ENCODE results near the gene LLCFC1.
"Not testable (repeated sequence)": the region's sequence is repeated elsewhere in the genome, so short reads cannot be mapped to it uniquely, and the experiment has no call there.

Gene LLCFC1

DNA sequence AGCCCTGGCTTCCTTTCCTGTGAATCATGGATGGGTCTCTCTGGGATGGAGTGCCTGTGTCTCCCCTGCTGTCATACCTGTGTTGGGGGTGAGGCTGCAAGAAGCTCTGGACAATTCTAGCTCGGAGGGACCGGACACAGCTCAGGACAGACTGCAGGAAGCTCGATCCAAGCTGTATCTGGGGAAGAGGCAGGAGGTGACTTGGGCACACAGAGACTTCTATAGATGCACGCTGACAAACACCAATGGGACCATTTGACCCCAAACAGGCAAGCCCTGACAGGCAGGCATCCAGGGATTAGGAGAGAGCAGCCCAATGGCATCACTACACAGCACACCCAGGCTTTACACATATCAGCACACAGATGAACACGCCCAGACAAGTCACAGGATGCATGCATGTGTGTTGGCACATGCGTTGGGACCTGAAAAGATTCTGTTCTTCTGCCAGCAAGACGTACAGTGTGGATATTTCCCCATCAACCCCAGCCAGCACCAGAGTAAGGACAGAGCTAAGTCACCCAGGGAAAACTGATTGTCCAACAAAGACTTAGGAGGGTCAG lies 4.5 kb downstream of the LLCFC1 start:
- DNase-seq: no peak

DNA sequence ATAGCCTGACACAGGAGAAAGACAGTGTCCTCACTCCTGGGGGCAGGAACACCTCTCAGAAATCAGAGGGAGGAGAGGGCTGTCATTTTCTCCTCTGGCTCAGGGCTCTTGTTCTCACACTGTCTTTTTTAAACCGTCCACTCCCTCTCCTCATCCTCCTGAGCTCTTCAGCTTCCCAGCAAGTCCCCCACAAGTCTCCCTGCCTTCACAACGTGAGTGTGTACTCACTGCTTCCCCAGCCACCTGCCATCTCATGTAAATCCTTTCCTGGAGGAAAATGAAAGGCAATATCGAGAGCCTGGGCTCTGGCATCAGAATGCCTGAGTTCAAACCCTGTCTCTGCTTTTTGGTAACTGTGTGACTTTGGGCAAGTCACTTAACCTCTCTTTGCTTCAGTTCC lies 5.7 kb downstream of the LLCFC1 start:
- no peak for DNase-seq

DNA sequence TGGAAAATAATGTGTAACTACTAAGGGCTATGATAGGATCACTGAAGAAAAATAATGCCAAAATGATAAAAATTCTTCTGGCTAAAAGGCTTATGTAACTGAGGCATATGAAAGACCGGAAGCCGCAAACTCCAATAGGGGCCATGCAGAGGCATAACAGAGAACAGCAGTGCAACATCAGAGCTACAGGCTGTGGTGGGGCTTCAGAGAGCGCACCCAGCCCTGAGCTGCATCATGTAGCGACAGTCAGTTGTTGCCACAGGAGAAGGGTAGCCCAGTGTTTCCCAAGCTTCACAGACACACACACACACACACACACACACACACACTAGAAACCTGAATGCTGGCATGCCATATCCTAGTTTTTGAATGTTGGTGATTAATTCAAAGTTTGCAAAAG lies 9.3 kb downstream of the LLCFC1 start:
- no peak for DNase-seq

- DNase-seq: no peak
These were observed 11.0 kb downstream of the LLCFC1 start for GRCh38 chr7:142950235-142950634.

- no peak for DNase-seq
These were observed 15.5 kb downstream of the LLCFC1 start for GRCh38 chr7:142954680-142955268.

DNA sequence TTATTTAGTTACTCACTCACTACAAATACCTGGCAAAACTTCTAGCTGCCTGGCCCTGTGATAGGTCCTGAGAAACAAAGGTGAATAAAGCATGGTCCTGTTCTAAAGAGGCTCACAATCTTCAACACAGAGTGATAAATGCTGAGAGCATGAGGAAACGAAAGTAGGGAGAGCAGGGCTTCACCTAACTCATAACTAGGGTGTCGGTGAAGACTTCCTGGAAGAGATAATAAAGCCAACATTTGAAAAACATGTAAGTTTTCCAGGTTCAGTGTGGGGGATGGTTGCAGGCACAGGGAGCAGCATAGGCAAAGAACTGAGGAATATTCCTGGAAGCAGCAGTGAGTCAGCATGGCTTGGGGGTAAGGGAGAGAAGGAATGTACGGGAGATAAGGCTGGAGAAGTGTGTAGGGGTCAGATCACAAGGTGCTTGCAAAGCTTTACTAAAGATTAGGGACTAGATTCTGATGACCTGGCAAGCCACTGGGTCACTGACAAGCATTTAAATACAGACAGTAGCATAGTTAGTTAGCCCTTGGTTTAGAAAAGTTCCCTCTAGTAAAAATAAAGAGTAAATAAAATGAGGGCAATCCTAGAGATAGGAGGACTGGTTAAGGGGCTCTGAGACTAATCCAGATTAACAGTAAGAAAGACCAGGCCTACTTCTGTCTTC lies 17.8 kb downstream of the LLCFC1 start:
- no peak for DNase-seq

- no peak for DNase-seq
These were observed 18.4 kb downstream of the LLCFC1 start for GRCh38 chr7:142957723-142958122.

DNA sequence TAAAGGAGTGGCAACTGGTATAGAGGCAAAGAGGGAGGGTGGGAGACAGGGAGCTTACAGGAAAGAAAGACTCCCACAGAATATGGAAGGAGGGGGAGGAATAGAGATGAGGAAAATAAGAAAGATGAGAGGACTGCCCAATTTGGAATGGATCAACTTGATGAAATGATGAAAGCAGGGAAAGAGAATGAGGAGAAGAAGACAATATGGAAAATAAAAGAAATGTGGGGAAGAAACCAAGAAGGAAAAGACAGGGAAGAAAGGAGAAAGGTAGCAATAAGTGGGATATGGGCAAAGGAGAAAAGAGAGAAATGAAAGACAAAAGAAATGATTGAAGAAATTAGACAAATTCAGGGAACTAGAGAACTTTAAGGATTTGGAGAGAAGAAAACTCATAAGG lies 19.9 kb downstream of the LLCFC1 start:
- DNase-seq: no peak

DNA sequence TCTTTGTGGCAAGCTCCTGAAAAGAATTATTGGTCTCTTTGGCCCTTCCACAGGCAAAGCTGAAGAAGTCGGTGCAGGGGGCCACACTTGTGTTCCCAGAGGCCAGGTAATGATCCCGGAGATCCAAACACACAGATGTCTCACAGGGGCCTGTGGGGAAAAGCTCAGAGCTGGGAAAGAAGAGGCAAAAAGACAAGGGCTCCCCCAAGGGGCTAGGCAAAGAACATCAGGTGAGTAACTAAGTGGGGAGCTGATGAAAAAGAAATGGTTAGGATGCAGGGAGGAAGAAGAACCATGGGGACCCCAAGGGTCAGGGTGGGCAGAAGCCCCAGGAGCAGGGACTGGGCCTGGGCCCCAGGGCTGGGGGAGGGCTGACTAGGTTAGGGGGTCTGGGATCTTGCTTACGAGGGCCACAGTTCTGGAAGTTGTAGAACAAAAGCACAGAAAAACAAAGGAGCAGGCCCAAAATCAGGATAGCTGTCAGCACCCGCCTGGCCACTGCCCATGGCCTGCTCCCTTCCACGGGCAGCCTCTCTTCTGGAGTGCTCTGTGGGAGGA lies 21.8 kb downstream of the LLCFC1 start:
- DNase-seq: no peak

- no peak for DNase-seq
These were observed 22.3 kb downstream of the LLCFC1 start for GRCh38 chr7:142961595-142961972.

- no peak for DNase-seq
These were observed 23.0 kb downstream of the LLCFC1 start, which contains the start of gene KEL for GRCh38 chr7:142961973-142962926. Gene KEL (minus strand): TSS chr7:142962363. CDS start chr7:142962206, 157 bp downstream.

- DNase-seq: no peak
These were observed 23.7 kb downstream of the LLCFC1 start for GRCh38 chr7:142962991-142963390.

DNA sequence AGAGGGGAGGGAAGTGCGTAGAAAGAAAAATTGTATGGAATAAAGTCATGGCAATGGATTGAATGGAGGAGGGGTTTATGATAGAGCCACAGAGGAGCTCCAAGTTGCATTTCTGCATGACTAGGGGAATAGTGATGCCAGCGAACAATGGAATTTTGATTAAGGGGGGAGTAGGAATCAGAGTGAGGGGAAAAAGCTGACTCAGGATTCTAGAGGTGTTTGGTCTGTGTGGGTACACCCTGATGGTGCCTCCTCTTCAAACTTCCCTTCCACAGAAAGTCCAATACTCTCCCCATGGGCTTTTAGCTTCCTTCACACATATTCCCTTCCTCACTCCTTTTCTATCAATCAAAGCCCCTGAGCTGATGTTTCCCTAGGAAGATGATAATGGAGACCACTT lies 24.7 kb downstream of the LLCFC1 start:
- no peak for DNase-seq

GRCh38 chr7:142964502-142965246 lies 25.4 kb downstream of the LLCFC1 start:
- no peak for DNase-seq

- no peak for DNase-seq
These were observed 28.9 kb downstream of the LLCFC1 start for GRCh38 chr7:142968229-142968628.

DNA sequence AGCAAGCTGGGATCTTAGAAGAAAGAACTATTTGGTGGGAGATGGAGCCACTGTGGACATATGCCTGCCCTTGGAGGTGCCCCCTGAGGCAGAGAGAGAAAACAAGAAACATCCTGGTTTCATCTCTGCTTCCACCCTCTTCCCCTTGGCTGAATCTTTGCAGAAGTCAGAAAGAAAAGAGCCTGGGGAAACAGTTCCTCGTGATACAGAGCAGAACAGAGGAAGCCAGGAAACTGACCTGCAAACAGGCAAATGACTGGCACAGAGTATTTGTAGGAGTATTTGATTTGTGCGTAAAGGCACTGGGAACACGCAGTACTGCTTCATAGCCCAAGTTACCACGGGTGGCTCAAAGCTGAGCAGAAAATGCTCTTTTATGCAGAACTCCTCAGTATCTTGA lies 29.9 kb downstream of the LLCFC1 start:
- DNase-seq: no peak

DNA sequence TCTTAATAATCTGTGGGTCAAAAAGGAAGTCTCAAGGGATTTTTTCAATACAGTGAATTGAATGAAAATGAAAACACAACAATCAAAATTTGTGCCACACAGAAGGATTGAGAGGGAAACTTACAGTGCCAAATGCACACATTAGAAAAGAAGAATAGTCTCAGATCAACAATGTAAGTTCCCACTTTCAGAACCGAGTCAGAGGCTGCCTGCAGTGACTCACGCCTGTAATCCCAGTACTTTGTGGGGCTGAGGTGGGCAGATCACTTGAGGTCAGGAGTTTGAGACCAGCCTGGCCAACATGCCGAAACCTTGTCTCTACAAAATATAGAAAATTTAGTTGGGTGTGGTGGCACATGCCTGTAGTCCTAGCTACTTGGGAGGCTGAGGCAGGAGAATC lies 35.3 kb downstream of the LLCFC1 start:
- no peak for DNase-seq

- DNase-seq: not testable (repeated sequence)
These were observed 39.1 kb downstream of the LLCFC1 start for GRCh38 chr7:142978402-142978801.

DNA sequence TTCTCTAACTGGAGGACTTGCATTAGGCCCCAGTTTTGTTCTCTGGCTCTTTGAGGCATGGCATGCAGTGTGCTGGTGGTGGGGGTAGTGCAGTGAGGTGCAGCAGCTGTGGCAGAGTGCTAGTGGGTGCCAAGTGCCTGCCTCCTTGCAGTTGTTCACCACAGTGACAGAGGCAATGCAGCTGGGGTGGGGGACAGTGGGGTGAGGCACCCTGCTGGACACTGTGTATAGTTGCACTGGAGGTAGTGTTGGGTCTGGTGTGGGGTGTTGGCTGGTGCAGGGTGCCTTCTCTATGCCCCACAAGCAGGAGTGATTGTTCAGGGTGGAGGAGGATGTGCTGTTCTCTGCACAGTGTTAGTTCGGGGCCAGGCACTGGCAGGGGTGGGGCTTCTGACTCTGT lies 44.5 kb downstream of the LLCFC1 start:
- no peak for DNase-seq

- DNase-seq: no peak
These were observed 45.0 kb downstream of the LLCFC1 start for GRCh38 chr7:142984297-142984696.
